Thoracic aorta (tissue), 2 donors: ENCODE results near the gene TEX19. TPM values are rescaled to one million over a fixed set of nuclear protein-coding genes. Genes with fewer than 3 reads are reported as not detected.

ENCODE experiments used
- ATAC-seq: fragments of 150-250 bp; one replicate; pipeline ENCODE4 v1.8.0; 2017; ENCODE audit warnings: low read depth; ENCODE audit not compliant: insufficient number of reproducible peaks, low FRiP score
- DNase-seq: peaks from one replicate; pipeline ENCODE4 v3.0.0-alpha.2; 2020; ENCODE audit warnings: low spot score
- H3K27ac ChIP-seq, 2 donors: fragments of 200-600 bp; sonication (generic); 1 replicate in 1 of 2; 2 replicates in 1 of 2; pipeline ENCODE4 v1.5.1; 2016; ENCODE audit warnings: mild to moderate bottlenecking in 2 of 2, moderate library complexity in 2 of 2
- H3K27me3 ChIP-seq: fragments of 200-600 bp; sonication (generic); replicated peaks from 2 replicates; pipeline ENCODE4 v1.6.0; 2016; ENCODE audit warnings: mild to moderate bottlenecking; ENCODE audit not compliant: insufficient read depth
- H3K36me3 ChIP-seq: fragments of 200-600 bp; sonication (generic); one replicate; pipeline ENCODE4 v1.5.1; 2016
- H3K4me1 ChIP-seq, 2 donors: fragments of 200-600 bp; sonication (generic); 1 replicate in 1 of 2; 2 replicates in 1 of 2; pipeline versions ENCODE4 v1.5.1 to v1.6.0; 2016; ENCODE audit warnings: low read depth in 2 of 2, mild to moderate bottlenecking in 1 of 2; ENCODE audit not compliant: control insufficient read depth in 1 of 2
- H3K4me3 ChIP-seq: fragments of 200-600 bp; sonication (generic); 2 replicates; pipeline ENCODE4 v1.5.1; 2016; ENCODE audit warnings: mild to moderate bottlenecking
- H3K9me3 ChIP-seq: fragments of 200-600 bp; sonication (generic); 2 replicates; pipeline ENCODE4 v1.5.1; 2016
- CTCF ChIP-seq: fragments of 200-600 bp; sonication (generic); IDR thresholded peaks from one replicate; pipeline ENCODE4 v1.5.1; 2019; ENCODE audit warnings: antibody characterized with exemption
- total RNA-seq, 2 donors: library from RNA; depleted of rRNA; stranded (reverse); fragments of >200 nt; gene quantifications; one replicate each; pipeline versions ENCODE4 v1.1.0 to v1.2.3, GENCODE V29; 2016

Gene TEX19
- total RNA-seq, 2 donors from 2014 or later: not detected

DNA sequence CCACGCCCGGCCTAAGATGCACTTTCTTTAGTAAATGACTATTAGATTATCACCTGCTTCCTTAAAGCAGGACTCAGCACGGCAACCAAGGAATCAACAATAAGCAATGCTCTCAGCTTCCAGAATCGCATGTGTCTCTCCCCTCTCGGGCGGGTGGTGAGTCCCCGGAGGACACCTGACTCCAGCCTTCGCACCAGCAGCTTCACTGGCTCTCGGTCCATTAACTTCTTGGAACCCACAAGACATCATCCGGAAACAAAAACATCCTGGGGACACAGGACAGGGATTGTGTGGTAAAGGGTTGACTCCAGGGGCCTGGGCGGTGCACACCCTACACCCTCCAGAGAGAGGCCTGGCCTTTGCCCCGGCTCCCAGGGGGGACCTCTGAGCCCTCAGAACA, 35.2 kb downstream of the TEX19 start:
- ATAC-seq: no peak
- H3K27me3 ChIP-seq: no peaks in the 10 kb centered on the region

DNA sequence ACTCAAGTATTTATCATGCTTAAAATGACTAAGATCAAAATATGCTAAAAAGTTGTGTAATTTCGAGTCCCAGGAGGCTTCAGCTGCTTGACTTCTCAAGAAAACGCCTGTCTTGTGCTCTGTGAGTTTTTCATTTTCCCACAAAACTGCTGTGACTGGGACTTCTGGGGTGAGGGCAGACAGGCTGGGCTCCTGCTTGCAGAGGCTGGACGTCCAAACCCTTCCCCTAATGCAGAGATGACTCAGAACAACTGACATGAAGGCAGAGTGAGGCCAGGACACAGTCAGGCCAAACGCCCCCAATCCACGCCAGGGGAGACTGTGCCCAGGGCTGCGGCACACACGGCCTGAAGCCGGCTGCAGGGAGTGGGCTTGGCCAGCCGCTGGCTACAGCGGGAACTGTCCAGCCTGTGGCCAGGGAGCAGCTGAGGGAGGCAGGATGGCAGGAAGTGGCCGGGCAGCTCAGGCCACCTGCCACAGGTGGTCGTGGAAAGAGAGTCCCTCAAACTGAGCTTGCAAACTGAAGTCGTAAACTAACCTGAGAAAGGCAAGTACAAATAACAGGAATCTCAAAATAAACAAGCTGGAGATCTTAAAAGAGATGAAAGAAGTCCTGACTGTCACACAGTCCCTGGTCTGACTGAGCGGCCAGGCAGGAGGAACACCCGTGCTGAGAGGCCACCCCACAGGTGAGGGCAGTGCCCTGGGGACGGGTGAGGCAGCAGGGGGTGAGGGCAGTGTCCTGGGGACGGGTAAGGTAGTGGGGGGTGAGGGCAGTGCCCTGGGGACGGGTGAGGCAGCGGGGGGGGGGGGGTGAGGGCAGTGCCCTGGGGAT, 37.8 kb downstream of the TEX19 start:
- Histone ChIP-seq H3K27ac (no peak overlapping the region), H3K4me3 (no peak overlapping the region), H3K9me3 (no peaks in the 10 kb centered on the region), H3K27me3 (no peaks in the 10 kb centered on the region), H3K4me1 (peaks cover 3 to 13% of the 10 kb centered on the region in 2 donors), H3K36me3 (peaks cover under 1% of the 10 kb centered on the region)
- TF ChIP-seq CTCF: no peak
- no peak for DNase-seq
- ATAC-seq: no peak

More for the DNA sequence above, 35.2 kb downstream of the TEX19 start:
- no peak overlapping the region for H3K4me3 ChIP-seq
- H3K4me1 ChIP-seq: peaks cover 0 to 8% of the 10 kb centered on the region in 2 donors
- DNase-seq: no peak
- H3K27ac ChIP-seq: no peak overlapping the region
- no peaks in the 10 kb centered on the region for H3K36me3 ChIP-seq
- H3K9me3 ChIP-seq: no peaks in the 10 kb centered on the region
- no peak for TF ChIP-seq CTCF

DNA sequence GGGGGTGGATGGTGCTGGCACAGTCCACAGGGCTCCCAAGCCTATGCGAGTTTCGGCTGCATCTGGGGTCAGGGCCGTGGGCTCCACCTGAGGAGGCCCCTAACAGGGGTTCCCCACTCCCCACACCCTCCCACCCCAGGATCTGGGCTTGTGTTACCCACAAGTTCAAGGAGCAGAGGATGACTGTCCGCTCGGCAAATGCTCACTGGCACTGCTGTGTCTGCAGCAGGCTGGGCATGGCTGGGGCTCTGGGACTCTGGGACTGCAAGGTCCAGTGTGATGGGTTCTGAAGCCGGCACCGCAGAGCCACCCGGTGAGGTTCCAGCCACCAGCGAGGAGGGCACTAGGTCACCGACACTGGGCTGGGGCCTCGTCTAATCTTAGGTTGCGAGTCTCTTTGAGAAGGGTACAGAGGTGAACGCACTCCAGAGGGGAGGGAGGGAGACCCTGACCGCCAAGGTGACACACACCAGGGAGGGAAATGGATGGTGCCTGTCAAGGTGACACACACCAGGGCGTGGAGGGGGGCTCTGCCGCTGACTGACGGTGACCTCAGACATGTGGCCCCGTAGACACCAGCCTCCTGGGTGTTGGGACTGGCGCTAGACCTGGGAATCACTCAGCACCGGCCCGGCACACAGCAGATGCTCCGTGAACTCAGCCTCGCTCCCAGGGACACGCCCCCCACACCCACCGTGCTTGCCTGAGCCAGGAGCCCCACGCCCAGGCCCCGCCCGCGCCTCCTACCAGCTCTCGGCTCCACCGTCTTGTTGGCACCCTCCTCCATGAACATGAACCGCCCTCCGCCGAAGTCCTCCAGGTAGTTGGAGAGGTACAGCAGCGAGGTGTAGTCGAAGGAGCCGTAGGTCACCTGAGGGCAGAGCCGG, 38.6 kb downstream of the TEX19 start:
- Histone ChIP-seq H3K4me3 (no peak overlapping the region), H3K27me3 (no peaks in the 10 kb centered on the region), H3K27ac (no peak overlapping the region), H3K36me3 (peaks cover 3% of the 10 kb centered on the region), H3K4me1 (peaks cover 3 to 13% of the 10 kb centered on the region in 2 donors), H3K9me3 (no peaks in the 10 kb centered on the region)
- ATAC-seq (no peak), DNase-seq (no peak)
- no peak for TF ChIP-seq CTCF

DNA sequence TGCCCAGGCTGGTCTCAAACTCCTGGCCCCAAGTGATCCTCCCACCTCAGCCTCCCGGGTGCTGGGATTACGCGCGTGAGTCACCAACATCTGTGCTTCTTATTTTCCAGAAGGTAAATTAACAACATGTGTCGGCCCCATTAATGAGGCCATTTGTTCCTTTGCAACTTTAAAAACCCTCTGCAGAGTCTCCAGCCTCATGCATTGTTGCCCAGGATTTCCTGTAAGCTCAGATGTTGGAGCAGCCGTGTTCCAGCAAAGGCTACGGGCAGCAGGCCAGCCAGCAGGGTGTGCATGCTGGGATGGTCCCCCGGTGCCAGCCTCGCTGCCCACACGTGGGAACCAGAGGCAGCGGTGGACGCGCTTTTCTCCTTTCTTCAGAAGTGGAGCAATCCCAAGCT, 40.0 kb downstream of the TEX19 start:
- Histone ChIP-seq H3K27ac (no peak overlapping the region), H3K4me3 (no peak overlapping the region), H3K4me1 (peaks cover 3 to 13% of the 10 kb centered on the region in 2 donors), H3K36me3 (peaks cover 10% of the 10 kb centered on the region), H3K9me3 (no peaks in the 10 kb centered on the region), H3K27me3 (no peaks in the 10 kb centered on the region)
- ATAC-seq (no peak), DNase-seq (no peak)
- no peak for TF ChIP-seq CTCF

GRCh38 chr17:82399601-82400101, 40.6 kb downstream of the TEX19 start:
- H3K36me3 ChIP-seq: peaks cover 13% of the 10 kb centered on the region
- no peak for TF ChIP-seq CTCF

More at GRCh38 chr17:82399601-82400101, 40.6 kb downstream of the TEX19 start:
- no peak for ATAC-seq
- Histone ChIP-seq H3K4me1 (peaks cover 3 to 13% of the 10 kb centered on the region in 2 donors), H3K9me3 (no peaks in the 10 kb centered on the region), H3K27me3 (no peaks in the 10 kb centered on the region), H3K4me3 (no peak overlapping the region), H3K27ac (no peak overlapping the region)
- no peak for DNase-seq
